HG02970 (cell line): ENCODE results near the gene RLF.
"Not testable (repeated sequence)": the region's sequence is repeated elsewhere in the genome, so short reads cannot be mapped to it uniquely, and the experiment has no call there.

Experiments used
- ATAC-seq: cut with Tn5 transposase; IDR thresholded peaks from one replicate; pipeline ENCODE4 v1.9.1; 2021; ENCODE audit warnings: mild to moderate bottlenecking, moderate library complexity, moderate number of reproducible peaks; ENCODE audit not compliant: unreplicated experiment, low FRiP score

The RLF gene

DNA sequence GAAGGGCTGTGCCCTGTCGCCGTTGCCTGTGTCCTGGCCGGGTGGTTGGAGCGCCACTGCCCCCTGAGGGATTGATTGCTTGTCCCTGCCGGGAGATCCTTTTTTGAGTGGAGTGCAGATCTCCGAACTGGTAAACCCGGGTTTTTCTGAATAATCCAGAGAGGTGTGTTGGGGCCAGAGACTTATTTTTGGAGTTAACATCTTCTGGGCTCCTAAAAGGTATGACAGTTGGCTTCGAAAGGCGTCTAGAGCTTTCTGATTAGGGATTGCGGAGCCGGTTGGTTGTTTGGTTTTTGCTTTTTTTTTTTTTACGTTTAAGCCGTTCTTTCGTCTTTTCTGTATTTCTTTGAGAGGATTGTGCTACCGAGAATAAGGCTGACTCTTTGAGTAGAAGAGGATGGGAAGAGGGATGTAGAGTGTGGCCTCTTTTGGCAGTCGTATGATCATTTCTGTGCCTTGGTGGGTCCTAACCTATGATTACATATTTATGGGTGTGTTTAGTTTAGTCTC is 756 bp downstream of the RLF start:
- ATAC-seq: no peak

DNA sequence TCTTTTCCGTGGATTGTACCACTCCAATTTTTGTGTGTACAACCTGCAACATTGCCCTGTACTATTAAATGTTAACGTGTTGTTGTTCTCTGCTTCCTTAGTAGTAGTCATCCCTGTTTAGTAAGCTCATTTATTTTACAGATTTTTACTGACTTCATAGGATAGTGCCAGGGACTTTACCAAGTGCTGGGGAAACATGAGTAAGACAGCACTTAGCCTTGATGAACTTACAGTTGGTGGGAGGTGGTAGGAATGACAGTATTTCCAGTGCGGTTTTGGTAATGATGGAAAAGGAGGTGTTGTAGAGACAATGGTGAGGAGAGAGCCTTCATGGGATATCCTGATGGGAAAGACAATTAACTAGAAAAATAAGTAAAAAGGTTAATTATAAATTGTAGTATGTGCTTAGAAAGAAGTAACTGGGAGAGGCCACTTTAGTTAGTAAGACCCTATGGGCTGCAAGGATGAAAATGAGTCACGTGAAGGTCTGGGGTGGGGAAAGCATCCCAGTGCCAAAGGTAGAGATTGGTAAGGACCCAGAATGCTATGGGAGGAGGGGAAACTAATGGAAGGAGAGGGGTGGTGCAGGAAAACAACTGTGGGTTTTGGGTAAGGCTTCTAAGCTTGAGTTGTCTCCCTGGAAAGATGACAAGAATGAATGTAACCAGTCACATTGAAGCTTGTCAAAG is 1.7 kb downstream of the RLF start:
- ATAC-seq: no peak

DNA sequence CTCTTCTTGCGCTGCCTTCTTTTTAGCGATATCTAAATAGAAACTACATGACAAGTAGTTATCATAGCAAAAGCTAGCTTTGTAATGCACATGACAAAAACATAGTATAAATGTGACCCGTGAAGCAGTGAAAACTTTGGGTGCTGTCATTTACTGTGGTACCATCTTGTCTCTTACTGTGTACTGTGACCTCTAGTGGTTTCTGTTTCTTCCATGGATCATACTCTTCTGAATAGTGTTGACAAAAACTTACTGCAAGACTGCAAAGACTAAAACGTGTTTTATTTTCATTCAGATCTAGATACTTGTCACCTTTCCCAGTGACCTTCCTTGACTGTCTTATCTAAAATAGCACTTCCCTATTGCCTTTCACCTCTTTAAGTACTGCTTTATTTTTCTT is 6.1 kb downstream of the RLF start:
- ATAC-seq: no peak

DNA sequence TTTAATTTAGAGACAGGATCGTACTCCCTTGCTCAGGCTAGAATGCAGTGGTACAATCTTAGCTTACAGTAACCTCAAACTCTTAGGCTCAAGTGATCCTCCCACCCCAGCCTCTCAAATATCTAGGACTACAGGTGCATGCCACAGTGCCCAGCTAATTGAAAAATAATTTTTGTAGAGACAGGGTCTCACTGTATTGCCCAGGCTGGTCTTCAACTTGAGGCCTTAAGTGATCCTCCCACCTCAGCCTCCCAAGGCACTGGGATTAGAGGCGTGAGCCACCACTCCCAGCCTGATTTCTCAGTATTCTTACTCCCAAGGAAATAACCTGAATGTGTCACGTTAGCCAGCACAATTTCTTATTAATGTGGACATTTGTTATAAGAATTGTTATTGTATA is 9.8 kb downstream of the RLF start:
- ATAC-seq: no peak

DNA sequence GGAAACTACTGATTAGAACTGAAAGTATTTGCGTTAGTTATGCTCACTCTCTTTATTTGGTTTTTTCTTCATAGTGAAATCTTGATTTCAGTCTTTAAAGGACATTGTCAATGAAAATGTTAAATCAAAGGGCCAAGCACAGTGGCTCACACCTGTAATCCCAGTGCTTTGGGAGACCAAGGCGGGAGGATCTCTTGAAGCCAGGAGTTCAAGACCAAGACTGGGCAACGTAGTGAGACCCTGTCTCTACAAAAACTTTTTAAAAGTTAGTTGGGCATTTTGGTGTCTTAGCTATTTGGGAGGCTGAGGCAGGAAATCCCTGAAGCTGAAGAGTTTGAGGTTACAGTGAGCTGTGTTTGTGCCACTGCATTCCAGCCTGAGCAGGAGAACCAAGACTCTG is 13.6 kb downstream of the RLF start:
- ATAC-seq: no peak

DNA sequence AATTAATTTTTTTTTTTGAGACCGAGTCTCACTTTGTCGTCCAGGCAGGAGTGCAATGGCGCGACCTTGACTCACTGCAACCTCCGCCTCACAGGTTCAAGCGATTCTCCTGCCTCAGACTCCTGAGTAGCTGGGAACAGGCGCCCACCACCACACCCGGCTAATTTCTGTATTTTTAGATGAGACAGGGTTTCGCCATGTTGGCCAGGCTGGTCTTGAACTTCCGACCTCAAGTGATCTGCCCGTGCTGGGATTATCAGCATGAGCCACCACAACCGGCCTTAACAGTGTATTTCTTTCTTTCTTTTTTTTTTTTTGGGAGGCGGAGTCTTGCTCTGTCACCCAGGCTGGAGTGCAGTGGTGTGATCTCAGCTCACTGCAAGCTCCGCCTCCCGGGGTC is 15.8 kb downstream of the RLF start:
- ATAC-seq: not testable (repeated sequence)

DNA sequence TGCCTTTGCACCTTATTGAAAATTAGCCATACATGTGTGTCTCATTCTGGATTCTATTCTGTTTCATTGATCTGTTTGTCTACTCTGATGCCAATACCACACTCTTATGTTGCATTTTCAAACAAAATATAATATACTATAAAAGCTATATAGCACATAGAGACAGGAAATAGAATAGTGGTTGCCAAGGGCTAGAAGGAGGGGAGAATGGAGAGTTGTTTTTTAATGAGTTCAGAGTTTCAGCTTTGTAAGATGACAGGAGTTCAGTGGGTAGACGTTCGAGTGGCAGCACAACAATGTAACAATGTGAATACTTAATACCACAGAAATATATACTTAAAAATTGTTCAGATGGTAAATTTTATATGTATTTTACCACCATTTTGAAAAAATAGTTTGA is 17.0 kb downstream of the RLF start:
- ATAC-seq: no peak

DNA sequence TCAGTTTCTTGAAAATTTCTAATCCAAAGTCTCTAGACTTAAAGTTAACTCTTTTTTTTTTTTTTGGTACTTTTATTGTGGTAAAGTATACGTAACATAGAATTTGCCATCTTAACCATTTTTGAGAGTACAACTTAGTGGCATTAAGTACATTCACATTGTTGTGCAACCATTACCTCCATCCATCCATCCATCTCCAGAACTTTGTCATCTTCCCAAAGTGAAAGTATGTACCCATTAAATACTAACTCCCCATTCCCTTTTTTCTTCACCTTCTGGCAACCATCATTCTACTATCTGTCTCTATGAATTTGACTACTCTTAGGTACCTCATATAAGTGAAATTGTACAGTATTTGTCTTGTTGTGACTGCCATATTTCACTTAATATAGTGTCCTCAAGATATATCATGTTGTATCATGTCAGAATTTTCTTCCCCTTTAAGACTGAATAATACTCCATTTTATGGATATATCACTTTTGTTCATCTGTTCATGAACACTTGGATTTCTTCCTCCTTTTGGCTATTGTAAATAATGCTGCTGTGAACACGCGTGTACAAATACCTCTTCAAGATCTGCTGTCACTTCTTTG is 18.4 kb downstream of the RLF start:
- ATAC-seq: no peak

DNA sequence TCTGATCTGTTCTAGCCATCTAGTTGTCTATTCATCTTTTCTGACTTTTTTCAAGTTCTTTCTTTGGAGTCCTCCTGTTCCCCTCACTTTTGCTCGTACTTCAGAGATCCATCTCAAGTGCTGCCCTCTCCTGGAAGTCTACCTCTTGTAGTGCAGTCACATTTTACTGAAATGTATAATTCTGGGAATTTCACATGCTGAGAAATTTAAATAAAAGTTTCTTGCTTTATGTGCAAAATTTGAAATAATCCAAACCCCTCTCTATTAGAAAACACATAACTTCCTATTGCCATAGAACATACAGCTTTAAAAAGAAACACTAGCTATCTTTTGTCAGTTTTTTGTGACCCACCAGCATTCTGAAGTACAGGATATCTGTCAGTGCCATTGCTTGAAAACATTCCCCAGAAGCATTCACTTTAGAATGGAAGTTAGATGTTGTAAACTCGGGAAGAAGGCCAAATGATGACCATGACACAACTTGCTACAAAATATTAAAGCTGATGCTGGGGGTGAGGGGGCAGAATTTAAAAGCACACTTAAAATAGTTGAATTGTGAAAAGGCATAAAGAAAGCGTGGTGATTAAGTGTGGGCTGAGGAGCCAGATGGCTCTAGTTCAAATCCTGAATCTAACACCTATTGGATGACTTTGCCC is 22.0 kb downstream of the RLF start:
- ATAC-seq: no peak

DNA sequence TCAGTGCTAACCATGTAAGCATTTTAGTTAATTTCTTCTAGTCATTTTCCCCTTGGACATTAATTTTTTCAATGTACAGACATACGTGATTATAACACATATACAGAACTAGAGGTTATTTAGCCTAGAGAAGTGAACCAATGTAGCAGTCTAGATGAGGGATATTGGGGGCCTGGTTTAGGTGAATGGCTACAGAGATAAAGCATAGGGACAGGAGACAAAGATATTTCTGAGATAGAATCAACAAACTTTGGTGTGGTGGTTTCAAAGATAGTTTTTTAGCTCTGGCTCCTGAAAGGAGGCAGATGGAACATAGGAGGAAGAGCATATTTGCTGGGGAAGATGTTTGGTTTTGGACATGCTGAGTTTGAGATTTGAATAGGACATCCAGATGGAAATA is 23.0 kb downstream of the RLF start:
- ATAC-seq: no peak

DNA sequence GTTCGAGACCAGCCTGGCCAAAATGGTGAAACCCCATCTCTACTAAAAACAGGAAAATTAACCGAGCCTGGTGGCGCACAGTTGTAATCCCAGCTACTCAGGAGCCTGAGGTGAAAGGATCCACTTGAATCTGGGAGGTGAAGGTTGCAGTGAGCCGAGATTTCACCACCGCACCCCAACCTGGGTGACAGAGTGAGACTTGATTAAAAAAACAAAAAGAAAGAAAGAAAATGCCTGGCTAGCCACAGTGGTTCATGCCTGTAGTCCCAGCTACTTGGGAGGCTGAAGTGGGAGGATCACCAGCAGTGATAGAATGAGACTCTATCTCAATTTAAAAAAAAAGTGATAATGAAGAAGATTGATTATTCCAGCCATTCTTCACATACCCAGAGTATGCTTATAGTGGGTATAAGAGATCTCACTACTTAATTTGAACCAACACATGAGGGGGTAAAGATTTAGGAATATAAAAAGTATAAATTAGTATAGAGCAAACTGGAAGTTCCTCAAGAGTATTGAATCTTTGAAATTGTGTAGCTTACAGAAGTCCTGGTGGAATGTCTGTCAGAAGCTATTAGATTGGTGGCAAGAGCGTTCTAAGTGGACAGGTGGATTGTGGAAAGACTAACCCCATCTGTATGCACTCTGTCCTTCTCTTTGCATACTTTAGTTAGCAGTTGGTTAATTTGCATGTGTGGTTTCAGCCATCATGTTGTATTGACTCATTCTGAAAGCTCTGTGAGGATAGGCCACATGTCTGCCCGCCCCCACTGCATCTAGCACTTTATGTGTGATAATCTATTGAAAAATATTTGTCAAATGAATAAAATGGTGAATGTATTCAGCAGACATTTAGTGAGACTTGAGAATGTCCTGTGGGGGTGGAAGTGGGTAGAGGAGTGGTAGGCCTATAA is 25.0 kb downstream of the RLF start:
- ATAC-seq: peak; percentile 89

DNA sequence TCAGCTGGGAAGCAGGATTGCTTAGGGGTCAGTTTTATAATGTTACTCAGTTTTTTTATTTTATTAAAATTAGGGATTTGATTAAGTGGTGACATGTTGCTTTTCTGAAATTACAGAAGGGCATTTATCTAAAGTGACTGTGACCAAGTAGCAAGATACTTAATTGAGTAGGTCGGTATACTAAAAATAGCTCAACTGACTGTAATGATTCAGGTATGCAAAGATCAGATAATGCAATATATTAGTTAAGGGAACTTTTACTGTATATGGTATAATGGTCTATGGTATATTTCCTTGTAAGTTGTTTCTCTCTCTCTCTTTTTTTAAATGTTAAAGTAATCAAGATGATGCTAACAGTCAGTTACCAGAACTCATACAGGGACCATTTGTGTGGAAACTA is 26.2 kb downstream of the RLF start:
- no peak for ATAC-seq

DNA sequence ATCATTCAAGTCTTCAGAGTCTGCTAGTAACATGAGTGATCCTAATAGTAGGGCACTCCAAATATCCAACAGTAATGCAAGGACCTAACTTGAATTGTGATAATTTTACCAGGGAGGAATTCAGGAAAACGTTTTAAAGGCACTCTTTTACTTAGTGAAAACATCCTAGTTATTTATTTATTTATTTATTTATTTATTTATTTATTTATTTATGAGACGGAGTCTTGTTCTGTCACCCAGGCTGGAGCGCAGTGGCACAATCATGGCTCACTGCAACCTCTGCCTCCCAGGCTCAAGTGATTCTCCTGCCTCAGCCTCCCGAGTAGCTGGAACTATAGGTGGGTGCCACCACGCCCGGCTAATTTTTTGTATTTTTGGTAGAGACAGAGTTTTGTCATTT is 33.5 kb downstream of the RLF start:
- not testable (repeated sequence) for ATAC-seq

DNA sequence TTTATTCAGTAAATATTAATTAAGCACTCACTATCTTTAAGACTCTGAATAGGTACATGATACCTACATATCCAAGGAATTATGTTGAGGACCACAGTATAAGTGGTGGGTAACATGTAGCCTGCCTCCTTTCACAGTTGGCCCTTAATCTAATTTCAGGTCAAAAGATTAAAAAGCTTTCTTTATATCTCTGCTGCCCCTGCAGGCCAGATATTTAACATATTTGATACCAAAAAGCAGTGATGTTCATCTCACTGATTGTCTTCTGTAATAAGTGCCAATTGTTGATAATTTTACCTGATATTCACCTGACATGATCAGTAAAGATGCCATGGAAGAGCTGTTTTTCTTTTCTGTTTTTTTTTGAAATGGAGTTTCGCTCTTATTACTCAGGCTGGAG is 36.5 kb downstream of the RLF start:
- no peak for ATAC-seq

DNA sequence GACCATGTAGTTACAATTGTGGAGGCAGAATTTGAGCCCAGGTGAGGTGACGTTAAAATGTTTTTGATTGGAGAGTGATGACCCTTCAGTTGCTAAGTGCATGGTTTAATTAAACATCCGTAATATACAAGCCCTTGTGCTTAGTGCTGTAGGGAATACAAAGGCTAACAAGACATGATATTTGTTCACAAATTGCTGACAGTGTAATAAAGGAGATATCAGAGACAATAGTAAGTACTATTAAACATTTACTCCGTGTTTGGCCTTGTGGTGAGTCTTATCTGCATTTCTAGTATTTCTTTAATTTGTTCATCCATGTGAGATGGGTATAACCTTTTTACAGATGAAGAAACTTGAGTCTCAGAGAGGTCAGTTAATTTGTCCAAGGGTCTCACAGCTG is 37.9 kb downstream of the RLF start:
- no peak for ATAC-seq

DNA sequence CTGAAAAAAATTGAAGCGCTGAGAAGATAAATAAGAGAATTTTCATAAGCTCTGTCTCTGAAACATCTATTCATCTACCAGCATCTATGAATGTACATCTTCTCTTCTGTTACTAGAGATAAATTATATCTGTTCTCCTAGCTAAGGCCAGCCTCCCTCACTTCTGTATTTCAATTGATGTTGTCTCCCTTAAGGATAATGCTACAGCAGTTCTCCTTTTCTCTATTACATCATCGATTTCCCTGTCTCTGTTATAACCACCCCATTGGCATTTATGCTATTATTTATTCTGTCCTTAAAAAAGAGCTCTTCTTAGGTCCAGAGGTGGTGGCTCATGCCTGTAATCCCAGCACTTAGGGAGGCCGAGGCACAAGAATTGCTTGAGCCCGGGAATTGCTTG is 43.7 kb downstream of the RLF start:
- ATAC-seq: no peak

DNA sequence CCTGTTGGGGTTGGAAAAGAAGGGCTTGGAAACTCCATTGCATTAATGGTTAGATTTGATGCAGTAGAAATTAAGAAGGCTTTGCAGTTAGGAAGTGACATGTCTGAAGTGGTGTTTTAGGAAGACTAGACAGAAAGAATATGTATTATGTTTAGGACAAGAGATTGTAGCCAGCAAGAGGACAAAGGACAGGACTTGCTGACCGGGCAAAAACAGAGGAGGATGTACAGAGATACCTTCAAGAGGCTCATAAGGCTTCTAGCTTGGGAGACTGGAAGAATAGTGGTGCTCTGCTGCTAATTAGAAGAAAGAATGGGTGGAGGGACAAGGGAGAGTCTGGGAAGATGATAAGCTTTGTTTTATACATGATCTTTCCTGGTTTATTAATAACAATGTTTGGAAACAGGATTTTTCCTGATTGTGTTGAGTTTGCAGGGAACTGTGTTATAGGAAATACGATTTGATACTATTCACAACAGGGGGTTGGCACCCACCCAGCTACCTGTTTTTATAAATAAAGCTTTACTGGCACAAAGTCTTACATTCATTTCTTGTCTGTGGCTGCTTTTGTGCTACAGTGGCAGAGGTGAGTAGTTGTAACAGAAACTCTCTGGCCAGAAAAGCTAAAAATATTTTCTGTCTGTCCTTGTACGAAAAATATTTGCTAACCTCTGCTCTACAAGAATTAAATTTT is 49.5 kb downstream of the RLF start:
- ATAC-seq: no peak

DNA sequence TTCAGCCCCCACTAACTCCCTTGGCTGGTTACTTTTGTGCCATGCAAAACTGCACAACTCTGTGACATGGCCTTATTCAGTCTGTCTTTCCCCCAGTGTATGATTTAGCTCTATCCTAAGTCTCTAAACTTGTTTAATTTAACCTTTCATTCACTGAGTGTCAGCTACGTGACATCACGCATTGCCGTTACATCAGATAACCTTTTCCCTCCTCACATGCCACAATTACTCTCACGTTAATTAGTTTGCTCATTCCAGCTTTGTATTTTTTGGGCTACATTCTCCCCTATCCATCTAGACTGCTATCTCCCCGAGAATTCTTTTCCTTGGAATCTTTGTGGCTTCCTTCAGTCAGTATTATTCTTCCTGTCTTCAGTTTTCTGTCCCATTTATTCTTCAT is 57.1 kb downstream of the RLF start:
- no peak for ATAC-seq

DNA sequence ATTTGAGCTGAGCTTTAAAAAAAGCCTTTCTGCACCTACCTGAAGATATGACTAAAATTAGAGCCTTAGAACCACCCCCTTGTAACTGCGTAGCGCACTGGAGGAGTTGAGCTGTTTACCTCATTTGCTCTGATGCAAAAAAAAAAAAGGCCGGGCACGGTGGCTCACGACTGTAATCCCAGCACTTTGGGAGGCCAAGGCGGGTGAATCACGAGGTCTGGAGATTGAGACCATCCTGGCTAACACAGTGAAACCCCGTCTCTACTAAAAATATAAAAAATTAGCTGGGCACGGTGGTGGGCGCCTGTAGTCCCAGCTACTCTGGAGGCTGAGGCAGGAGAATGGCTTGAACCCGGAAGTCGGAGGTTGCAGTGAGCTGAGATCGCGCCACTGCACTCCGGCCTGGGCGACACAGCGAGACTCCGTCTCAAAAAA is 60.3 kb downstream of the RLF start:
- ATAC-seq: not testable (repeated sequence)
